Measurements from ENCODE around the gene PSMA8.
"Not testable (repeated sequence)": the region's sequence is repeated elsewhere in the genome, so short reads cannot be mapped to it uniquely, and the experiment has no call there.

Gene PSMA8

DNA sequence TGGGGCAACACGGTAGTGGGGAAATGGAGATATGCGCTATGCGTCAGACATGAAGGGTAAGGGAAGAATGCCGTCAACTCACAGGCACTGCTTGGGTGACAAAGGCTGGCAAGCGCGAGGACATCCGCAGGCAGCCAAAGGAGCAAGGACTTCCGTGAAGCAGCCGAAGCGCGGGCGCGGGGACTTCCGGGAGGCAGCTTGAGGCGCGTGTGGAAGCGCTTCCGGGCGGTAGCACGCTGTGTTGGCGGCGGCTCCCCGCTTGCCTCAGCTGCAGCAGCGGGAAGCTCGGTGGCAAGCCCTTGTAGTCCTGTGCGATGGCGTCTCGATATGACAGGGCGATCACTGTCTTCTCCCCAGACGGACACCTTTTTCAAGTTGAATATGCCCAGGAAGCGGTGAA lies at the start of gene PSMA8:
Gene PSMA8, plus strand, starts transcription at position 218 of the 400 bp plus-strand sequence. Its CDS starts 97 bp downstream, at position 315.
- DNase-seq = no peak

DNA sequence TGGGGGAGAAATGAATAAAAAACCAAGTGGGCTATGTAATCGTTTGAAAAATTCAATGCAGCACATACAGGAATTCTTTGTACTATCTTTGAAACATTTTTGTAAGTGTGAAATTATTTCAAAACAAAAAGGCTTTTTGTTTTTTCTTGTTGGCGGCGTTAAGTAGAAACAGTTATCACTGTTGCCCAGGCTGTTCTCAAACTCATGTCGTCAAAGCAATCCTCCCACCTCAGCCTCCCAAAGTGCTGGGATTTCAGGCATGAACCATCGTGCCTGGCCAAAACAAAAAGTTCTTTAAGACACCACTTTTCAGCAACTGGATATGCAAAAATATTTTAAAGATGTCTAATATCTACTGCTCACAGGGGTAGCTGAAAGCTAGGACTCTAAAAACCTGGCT lies 48.6 kb upstream of the PSMA8 start:
- DNase-seq = no peak

DNA sequence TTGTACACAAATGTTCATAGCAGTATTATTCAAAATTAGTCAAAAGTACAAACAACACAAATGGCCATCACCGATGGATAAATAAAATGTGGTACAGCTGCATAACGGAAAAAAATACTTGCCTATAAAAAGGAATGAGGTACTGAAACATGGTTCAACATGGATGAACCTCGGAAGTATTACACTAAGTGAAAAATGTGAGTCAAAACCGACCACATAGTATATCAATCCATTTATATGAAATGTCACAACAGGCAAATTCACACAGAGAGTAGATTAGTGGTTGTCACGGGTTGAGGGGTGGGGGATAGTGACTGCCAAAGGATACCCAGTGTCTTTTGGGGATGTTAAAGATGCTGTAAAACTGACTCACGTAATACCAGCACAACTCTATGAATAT lies 46.7 kb upstream of the PSMA8 start:
- DNase-seq = no peak

DNA sequence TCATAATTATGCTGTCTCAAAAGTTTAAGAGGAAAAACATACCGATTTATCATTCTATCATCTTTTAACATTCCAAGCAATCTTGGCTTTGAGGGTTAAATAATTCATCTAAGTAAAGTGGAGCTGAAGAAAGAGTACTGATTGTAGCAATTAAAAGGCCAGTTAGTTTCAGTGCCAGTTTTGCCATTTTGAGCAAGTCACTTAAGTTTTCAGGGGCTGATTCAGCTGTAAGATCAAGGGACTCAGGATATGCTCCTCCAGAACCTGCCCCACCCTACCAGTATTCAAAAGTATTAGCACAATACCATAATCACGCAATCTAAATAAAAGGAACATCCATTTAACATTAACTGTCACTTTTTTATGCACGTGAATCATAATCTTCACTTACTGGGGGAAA lies 45.2 kb upstream of the PSMA8 start:
- DNase-seq = no peak

DNA sequence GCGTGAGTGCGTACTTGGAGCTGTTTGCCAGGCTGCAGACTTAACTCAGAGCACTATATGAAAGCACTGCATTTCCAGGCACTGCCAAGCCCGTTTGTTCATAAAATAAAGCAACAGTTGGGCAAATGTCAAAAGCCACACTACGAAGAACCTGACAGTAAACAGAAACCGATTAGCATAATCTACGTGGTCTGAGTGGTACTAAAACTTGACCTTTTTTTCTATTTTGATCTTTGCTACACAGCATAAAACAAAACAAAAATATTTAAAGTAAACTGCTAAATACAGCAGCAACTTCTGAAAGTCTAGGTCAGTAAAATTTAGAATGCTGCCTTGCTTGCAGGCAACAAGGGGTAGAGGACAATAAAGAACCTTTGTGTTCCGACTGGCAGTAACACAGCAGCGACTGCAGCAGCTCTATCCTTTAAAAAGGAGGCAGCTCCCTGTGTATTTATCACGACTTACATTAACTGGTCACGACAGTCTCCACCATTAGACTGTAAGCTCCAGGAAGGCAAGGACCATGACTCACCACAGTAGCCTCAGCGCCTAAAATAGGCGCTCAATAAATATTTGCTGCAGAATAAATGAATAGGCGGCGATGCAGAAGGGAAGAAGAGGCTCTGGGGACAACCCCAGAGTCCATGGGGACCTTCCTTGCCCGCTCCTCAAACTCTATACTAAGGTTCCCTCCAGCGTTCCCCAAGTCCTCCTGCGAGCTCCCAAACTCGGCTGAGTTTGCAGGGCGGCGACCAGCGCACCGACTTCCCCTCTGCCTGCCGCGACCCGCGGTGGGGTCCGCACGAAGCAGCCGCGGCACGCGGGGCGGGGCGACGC lies 44.2 kb upstream of the PSMA8 start:
- DNase-seq = no peak

DNA sequence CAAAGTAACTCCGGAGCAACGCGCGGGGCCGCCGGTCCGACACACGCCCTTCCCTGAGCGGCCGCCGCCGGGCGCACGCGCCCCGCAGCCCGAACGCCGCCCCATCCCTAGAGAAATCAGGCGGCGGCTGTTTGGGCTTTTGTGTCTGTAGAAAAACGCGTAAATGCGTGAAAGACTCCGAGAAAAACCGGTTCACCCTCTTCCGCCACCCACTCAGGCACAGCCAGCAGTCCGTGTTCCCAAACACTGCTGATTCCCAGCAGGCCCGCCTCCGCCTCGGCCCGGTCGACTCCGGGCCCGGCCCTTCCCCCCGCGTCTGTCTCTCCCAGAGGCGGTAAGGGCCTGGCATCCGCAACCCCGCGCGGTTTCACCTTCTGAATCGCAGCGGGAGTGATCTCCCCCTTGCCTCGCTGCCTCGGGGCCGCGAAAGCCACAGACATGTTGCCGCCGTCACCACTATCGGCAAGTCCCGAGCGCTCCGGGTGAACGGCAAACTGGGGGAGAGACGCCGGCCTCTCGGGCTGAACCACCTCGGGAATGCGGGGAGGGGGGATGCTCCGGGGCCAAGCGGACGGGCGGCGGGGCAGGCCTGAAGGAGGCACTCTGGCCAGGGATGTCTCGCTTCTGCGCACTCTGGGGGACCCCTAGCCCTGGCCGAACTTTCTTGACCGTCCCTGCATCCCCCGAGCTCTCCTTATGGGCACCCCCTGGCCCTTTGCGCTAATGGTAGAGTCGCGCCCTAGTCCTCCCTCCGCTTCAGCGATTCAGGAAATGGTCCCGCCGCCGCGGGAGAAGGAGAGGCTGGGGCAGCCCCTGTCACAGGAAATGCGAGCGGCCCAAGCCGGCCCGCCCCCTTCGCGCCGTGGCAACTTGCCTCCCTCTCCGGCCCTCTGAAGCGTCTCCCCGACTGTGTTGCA lies 43.3 kb upstream of the PSMA8 start, which contains the start of gene SS18:
Gene SS18, minus strand, starts transcription at position 484 of the 917 bp plus-strand sequence. Its CDS starts 44 bp downstream, at position 440.
- peak; percentile 21 for DNase-seq

DNA sequence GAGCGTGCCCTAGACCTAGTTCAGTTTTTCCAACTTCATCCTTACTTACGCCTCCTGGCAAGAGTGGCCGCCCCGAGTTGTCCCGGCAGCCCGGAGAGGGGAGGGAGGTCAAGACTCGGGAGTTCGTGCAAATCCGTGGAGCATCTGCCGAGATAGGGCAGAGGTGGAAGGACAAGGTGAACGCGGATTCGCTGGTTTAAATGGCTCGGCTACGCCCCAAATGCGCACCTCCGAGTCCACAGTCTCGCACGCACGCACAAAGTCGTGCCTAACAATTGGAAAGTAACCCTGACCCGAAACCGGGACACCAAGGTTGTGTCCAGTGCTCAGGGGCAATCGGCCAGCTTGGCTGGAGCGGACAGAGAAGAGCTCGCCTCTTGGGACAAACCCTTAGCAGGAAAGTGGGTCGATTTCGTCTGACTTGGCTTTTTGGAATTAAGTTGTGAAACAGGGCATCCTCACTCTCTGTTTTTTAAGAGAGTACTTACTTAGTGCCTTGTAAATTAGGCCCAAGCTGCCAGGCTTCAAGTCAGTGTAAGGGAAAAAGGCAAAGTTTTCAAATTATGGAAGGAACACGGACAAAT lies 42.5 kb upstream of the PSMA8 start:
- no peak for DNase-seq

DNA sequence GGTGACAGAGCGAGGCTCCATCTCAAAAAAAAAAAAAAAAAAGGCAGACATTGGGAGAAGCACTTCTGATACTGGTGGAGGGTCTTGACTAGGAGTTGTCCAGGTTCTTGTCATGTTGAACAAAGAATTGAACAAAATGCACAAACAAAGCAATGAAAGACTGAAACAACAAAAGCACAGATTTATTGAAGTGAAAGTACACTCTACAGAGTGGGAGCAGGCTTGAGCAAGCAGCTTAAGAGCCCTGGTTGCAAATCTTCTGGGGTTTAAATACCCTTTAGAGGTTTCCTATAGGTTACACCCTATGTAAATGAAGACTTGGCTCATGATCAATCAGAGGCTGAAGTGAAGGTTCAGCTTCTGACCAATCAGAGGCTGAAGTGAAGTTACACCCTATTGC lies 36.8 kb upstream of the PSMA8 start:
- no peak for DNase-seq

DNA sequence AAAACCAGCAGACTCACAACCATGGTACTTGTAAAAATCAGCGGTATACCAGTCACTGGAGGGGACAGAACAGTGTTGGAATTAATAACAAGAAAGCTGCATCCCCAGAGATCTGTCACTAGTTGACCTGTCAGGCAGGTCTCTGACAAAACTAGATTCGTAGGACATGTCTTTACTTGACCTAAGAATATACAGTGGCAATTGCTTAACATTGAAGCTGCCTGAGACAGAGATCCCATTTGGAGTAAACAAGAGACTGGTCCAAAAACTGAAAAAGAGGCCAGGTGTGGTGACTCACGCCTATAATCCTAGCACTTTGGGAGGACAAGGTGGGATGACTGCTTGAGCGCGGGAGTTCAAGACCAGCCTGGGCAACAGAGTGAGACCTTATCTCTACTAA lies 36.1 kb upstream of the PSMA8 start:
- DNase-seq = no peak

DNA sequence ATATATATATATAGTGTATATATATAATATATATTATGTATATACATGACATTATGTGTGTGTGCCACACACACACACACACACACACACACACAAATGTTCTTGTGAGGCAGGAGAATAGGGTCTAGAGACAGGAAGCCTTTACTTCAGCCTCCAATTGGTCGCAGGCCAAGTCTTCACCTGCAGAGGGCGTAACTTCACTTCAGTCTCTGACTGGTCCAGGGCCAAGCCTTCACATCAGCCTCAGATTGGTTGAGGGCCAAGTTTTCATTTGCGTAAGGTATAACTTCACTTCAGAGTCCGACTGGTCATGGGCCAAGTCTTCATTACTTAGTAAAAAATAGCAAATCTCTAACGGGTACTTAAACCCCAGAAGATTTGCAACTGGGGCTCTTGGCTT lies 30.1 kb upstream of the PSMA8 start:
- DNase-seq = no peak

DNA sequence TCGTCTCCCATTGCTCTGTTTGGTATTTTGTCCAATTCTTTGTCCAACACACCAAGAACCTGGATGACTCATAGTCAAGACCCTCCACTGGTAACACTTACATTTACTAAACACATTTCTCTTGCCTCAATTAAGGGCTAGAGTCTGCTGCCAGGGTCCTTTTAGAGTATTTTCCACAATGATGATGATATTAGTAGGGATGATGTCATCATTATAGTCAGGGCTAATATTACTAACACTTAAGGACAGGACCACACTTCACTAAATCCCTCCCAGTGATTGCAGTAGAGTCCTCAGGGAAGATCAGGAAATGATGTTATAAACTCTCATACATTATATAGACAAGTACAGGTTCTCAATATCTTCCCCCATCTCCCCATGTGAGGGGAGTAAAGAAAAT lies 29.6 kb upstream of the PSMA8 start:
- DNase-seq = no peak

DNA sequence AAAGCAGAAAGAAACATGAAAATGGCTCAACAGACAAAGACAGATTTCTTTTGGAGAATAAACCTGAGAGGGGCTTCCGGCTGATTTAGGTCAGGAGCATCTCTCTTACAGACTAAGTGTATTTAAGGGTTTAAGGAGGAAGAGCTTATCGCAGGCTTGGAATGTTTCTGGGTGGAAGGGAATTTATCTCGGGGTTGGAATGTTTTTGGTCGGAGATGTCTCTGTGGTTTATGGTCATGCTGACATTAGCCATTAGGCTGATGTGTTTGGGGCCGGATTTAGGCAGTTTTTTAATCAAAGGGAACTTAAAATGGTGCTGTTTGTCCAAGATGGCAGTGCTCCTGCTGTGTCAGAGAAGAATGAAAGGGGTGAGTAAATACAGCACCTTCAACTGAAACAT lies 14.4 kb upstream of the PSMA8 start:
- no peak for DNase-seq

DNA sequence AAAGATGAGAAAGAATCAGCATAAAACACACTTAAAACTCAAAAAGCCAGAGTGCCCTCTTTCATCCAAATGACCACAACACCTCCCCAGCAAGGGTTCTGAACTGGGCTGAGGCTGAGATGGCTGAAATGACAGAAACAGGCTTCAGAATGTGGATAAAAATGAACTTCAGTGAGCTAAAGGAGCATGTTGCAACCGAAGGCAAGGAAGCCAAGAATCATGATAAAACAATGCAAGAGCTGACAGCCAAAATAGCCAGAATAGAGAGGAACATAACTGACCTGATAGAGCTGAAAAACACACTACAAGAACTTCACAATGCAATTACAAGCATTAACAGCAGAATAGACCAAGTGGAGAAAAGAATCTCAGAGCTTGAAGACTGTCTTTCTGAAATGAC lies 12.2 kb upstream of the PSMA8 start:
- no peak for DNase-seq

DNA sequence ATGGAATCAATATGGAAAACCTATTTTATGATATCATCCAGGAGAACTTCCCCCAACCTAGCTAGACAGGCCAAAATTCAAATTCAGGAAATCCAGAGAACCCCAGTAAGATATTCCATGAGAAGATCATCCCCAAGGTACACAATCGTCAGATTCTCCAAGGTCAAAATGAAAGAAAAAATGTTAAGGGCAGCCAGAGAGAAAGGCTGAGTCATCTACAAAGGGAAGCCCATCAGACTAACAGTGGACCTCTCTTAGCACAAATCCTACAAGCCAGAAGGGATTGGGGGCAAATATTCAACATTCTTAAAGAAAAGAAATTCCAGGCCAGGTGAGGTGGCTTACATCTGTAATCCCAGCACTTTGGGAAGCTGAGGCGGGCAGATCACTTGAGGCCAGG lies 11.7 kb upstream of the PSMA8 start:
- not testable (repeated sequence) for DNase-seq

DNA sequence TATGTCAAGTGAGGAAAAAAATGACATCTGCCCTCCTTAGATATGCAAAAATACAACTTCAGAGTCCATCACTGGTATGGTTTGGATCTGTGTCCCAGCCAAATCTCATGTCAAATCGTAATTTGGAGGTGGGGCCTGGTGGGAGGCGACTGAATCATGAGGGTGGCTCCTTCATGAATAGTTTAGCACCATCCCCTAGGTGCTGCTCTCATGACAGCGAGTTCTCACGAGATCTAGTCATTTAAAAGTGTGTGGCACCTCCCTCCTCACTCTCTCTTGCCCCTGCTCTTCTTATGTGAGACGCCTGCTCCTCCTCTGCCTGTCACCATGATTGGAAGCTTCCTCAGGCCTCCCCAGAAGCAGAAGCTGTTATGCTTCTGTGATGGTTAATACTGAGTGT lies 5.9 kb upstream of the PSMA8 start:
- DNase-seq = no peak

DNA sequence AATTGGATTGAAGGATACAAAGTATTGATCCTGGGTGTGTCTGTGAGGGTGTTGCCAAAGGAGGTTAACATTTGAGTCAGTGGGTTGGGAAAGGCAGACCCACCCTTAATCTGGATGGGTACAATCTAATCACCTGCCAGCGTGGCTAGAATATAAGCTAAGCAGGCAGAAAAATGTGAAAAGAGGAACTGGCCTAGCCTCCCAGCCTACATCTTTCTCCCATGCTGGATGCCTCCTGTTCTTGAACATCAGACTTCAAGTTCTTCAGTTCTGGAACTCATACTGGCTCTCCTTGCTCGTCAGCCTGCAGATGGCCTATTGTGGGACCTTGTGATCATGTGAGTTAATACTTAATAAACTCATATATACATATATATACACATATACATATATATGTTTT lies 5.5 kb upstream of the PSMA8 start:
- not testable (repeated sequence) for DNase-seq

DNA sequence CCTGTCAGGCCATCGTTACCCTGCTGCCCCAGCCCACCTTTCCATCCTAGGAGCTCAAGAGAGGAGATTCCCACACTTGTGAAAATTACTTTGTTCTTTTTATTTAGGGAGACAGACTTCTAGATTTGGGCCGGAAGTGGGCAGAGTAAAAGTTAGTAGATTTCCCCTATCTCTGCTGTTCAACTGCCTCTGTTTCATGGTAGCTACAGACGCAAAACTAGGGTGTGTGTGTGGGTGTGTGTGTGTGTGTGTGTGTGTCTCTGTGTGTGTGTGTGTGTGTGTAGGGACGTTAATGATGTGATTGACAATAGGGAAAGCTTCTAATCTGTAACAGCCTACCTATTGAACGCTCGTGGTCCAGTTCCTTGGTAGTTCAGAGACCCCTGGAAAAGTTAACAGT lies 438 bp downstream of the PSMA8 start:
- DNase-seq = no peak

DNA sequence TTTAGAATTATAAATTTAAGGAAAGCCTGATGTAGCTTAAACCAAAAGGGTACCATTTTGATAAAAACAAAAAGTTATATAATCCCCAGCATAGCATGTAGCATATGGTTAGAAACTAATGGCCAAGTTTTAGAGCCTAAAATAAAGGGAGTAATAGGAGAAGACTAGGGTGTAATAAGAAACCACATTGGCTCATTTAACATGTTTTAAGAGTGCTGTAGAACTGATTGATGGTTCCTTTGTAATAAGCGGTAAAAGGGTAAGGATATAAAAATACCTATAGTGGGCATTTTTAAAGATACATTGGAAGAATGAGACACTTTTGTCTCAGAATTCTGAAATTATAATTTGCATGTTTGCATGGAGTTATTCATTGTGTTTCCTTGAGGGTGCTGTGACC lies 1.9 kb downstream of the PSMA8 start:
- DNase-seq = no peak

DNA sequence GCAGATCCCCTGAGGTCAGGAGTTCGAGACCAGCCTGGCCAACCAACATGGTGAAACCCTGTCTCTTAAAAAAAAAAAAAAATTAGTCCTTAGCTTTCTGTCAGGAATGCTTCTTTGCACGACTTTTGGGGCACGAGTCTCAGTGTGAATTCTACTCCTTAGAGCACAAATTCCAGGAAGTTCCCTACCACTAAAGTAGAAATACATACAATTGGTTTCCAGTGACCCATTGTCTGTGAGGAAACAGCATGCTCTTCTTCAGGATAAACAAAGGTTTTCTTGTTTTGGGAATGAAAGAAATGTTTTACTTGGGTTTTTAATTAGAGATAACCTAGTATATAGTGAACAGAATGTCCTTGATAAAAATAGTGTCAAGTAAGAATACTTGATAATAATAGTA lies 23.7 kb downstream of the PSMA8 start:
- no peak for DNase-seq

DNA sequence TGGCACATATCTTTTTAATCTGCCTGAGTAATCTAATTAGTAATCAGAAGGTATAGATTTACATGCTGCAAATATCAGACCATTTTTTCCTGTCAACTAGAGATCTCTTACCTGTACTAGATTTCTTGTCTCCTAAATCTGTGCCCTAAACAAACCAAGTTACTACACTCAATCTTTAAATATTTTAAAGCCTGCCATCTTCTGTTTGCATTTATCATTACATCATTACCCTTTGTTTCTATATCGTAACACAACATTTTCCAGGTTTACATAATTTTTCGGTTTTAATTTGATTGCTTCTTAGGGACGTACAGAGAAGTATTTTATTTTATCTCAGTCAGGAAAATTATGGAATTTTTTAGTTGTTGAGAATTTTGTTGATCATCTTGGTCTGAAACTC lies 25.7 kb downstream of the PSMA8 start:
- no peak for DNase-seq

DNA sequence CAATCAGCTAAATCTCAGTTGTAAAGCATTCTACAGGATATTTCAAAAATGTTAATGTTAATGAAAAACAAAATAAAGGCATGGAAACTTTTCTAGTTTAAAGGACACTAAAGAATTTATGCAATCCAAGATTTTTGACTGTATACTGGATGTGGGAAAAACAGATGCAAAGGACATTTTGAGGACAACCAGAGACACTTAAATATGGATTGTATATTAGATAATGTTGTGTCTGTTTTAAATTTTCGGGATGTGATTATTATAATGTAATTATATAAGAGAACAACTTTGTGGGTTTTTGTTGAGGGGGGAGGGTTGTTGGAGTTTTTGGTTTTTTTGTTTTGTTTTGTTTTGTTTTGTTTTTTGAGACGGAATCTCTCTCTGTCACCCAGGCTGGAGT lies 30.9 kb downstream of the PSMA8 start:
- no peak for DNase-seq

DNA sequence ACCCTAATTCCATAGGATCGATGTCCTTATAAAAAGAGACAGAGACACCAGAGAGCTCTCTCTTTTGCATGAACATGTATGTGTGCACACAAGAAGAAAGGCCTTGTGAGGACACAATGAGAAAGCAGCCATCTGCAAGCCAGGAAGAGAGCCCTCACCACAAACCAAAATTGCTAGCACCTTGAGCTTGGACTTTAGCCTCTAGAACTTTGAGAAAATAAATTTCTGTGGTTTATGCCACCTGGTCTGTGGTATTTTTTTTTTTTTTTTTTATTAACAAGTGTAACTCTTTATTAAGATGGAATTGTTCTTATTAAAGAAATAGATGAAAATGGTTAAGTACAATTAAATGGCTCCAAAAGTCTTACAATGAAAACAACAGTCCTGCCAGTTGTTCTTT lies 33.9 kb downstream of the PSMA8 start:
- DNase-seq = not testable (repeated sequence)

DNA sequence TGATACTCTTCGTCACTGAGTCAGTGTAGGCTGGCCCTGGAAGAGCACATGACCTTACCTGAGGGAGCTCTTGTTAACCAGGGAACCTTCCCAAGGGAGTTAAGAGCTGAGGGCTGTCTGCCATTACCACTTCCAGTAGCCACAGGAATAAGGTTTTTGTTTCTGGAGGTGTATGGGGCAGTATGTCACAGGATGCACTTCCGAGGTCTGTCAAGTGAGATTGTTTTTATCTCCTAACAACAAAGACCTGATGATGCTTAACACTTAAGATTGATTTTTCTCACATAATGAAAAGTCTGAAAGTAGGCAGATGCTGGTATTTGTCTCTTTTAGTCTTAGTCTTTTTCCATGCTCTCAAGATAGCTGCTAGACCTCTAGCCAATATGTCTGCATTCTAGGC lies 41.8 kb downstream of the PSMA8 start:
- no peak for DNase-seq

DNA sequence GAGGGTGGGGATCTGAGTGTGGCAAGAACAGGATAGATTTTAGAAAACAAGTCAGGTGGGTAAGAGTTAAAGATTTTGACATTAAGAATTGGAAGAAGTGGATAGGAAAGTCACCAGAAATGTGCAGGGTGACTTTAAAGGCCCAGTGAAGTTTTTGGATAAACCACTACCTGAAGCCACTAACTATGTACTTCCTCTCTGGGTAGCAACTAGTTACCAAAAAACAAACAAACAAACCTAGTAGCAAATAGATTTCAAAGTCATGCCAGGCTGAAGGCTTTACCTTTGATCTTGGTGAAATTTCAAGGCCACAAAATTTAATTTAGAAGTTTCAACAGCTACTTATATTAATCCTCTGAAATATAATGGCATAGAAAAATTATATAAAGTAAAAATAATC lies 42.5 kb downstream of the PSMA8 start:
- DNase-seq = no peak

All from NCI-H2107 (cell line).